Left lung (tissue), 10 donors: ENCODE results near the gene ANO2. TPM values are rescaled to one million over a fixed set of nuclear protein-coding genes. Genes with fewer than 3 reads are reported as not detected.
A peak's percentile ranks its signal among the peaks of the same experiment; 100 is the strongest.

Experiments used
- ATAC-seq: fragments of 200-7000 bp; cut with Tn5 transposase; one replicate; pipeline ENCODE4 v1.9.1; 2020; ENCODE audit warnings: moderate library complexity
- DNase-seq, 4 donors: peaks; one replicate each; pipeline ENCODE4 v3.0.0-alpha.2; 2013 to 2020
- H3K27ac ChIP-seq, 2 donors: fragments of 200-600 bp; sonication (generic) in 1 of 2; one replicate each; pipeline versions ENCODE4 v1.5.0 to v1.8.0; 2020 to 2021
- H3K27me3 ChIP-seq, 2 donors: fragments of 200-600 bp; sonication (generic) in 1 of 2; one replicate each; pipeline versions ENCODE4 v1.5.0 to v1.8.0; 2020 to 2021
- H3K36me3 ChIP-seq, 2 donors: fragments of 200-600 bp; sonication (generic) in 1 of 2; one replicate each; pipeline versions ENCODE4 v1.5.0 to v1.8.0; 2020 to 2021
- H3K4me1 ChIP-seq, 2 donors: fragments of 200-600 bp; one replicate each; pipeline ENCODE4 v1.8.0; 2021
- H3K4me3 ChIP-seq, 2 donors: fragments of 200-600 bp; sonication (generic) in 1 of 2; one replicate each; pipeline versions ENCODE4 v1.5.0 to v1.8.0; 2020 to 2021; ENCODE audit warnings: mild to moderate bottlenecking in 1 of 2
- H3K9me3 ChIP-seq, 2 donors: fragments of 200-600 bp; sonication (generic) in 1 of 2; one replicate each; pipeline versions ENCODE4 v1.5.0 to v1.8.0; 2020 to 2021
- CTCF ChIP-seq, 2 donors: fragments of 200-600 bp; sonication (generic) in 1 of 2; IDR thresholded peaks; one replicate each; pipeline versions ENCODE4 v1.5.0 to v1.8.0; 2021; ENCODE audit warnings: antibody characterized with exemption in 2 of 2
- intact Hi-C, 2 donors: fragments of 100-400 bp; cut with DNase I; formaldehyde crosslinking; loops; one replicate each; pipeline versions ENCODE4 v1.11.2 to v1.14.2; 2022
- polyA plus RNA-seq, 6 donors: library from polyadenylated mRNA; unstranded; fragments of 120-200 nt; gene quantifications; one replicate each; pipeline ENCODE4 v1.2.1, GENCODE V29; 2013; ENCODE audit not compliant: insufficient read length in 6 of 6
- total RNA-seq, 2 donors: library from RNA; stranded (reverse); fragmentation: NEBNext Ultra II Directional; extraction: Animal tissue kit (Norgen Biotek cat#: 25700); gene quantifications; one replicate each; pipeline ENCODE4 v1.2.1, GENCODE V29; 2021
- donor health status: DM: no; HTN: yes; CAD: no.
- donor health status: DM: no; HTN: no; CAD: no.

ANO2 gene
- total and polyA plus RNA-seq, 8 donors = 3.4 to 10.5 (median 6.1) TPM

GRCh38 chr12:5798242-5799015 lies 146.6 kb downstream of the ANO2 start:
- intact Hi-C loops = no loop called here
- Histone ChIP-seq H3K4me3 (no peak overlapping the region), H3K27me3 (no peaks in the 10 kb centered on the region), H3K27ac (no peak overlapping the region), H3K36me3 (no peaks in the 10 kb centered on the region), H3K4me1 (no peaks in the 10 kb centered on the region), H3K9me3 (no peaks in the 10 kb centered on the region)
- TF ChIP-seq CTCF (IDR thresholded peaks at IDR 0.05) = no peak
- ATAC-seq (no peak), DNase-seq (no peak)

- ATAC-seq (no peak), DNase-seq (no peak)
- no peak for TF ChIP-seq CTCF (IDR thresholded peaks at IDR 0.05)
- H3K4me1 ChIP-seq = no peaks in the 10 kb centered on the region
- no peaks in the 10 kb centered on the region for H3K27me3 ChIP-seq
- no peak overlapping the region for H3K4me3 ChIP-seq
- no peaks in the 10 kb centered on the region for H3K36me3 ChIP-seq
- intact Hi-C loops = no loop called here
- no peaks in the 10 kb centered on the region for H3K9me3 ChIP-seq
- no peak overlapping the region for H3K27ac ChIP-seq
Observed at GRCh38 chr12:5797661-5798060, 147.4 kb downstream of the ANO2 start.

- H3K27ac ChIP-seq = no peak overlapping the region
- no peaks in the 10 kb centered on the region for H3K27me3 ChIP-seq
- DNase-seq (no peak), ATAC-seq (no peak)
- H3K4me3 ChIP-seq = no peak overlapping the region
- H3K9me3 ChIP-seq = no peaks in the 10 kb centered on the region
- TF ChIP-seq CTCF (IDR thresholded peaks at IDR 0.05) = no peak
- no peaks in the 10 kb centered on the region for H3K4me1 ChIP-seq
- intact Hi-C loops = no loop called here
- no peaks in the 10 kb centered on the region for H3K36me3 ChIP-seq
Observed at GRCh38 chr12:5796959-5797225, 148.2 kb downstream of the ANO2 start.

- no peaks in the 10 kb centered on the region for H3K27me3 ChIP-seq
- TF ChIP-seq CTCF (IDR thresholded peaks at IDR 0.05) = peak; percentile 44 to 59
- H3K27ac ChIP-seq = no peak overlapping the region
- peak in 2 of 4 donors; percentile 54 to 66 for DNase-seq
- no peak overlapping the region for H3K4me3 ChIP-seq
- intact Hi-C loops = no loop called here
- no peaks in the 10 kb centered on the region for H3K9me3 ChIP-seq
- ATAC-seq = peak; percentile 94
- H3K36me3 ChIP-seq = no peaks in the 10 kb centered on the region
- no peaks in the 10 kb centered on the region for H3K4me1 ChIP-seq
Observed at GRCh38 chr12:5796171-5796958, 148.7 kb downstream of the ANO2 start.

- DNase-seq (no peak), ATAC-seq (no peak)
- intact Hi-C loops = no loop called here
- Histone ChIP-seq H3K4me1 (no peaks in the 10 kb centered on the region), H3K4me3 (no peak overlapping the region), H3K36me3 (no peaks in the 10 kb centered on the region), H3K27ac (no peak overlapping the region), H3K27me3 (no peaks in the 10 kb centered on the region), H3K9me3 (no peaks in the 10 kb centered on the region)
- TF ChIP-seq CTCF (IDR thresholded peaks at IDR 0.05) = no peak
Observed at GRCh38 chr12:5794156-5794555, 150.9 kb downstream of the ANO2 start.
